ENCODE data around the gene TACSTD2.
"Not testable (repeated sequence)": the region's sequence is repeated elsewhere in the genome, so short reads cannot be mapped to it uniquely, and the experiment has no call there.

TACSTD2 gene

GRCh38 chr1:58586271-58586670 lies 9.2 kb upstream of the TACSTD2 start:
- no peak for DNase-seq

- no peak for DNase-seq
These were observed 8.6 kb upstream of the TACSTD2 start for GRCh38 chr1:58585581-58586151.

DNA sequence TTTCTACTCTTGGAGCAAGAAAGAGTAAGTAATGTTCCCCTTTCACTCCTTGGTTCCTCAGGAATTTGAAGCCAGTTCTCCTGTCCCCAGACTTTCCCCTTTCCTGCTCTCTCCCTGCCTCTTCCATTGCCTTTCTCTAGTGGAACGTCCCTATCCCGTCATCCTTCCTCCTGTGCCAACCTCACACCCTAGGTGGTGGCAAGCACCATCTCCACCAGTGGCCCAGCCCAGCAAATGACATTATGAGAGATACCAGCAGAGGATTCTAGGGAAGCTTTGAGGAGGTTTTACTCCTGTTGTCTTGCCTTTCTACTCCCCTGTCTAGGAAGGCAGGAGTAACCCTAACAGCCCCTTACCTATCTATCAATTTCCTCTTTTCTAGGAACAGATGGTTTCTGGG lies 8.1 kb upstream of the TACSTD2 start:
- DNase-seq = no peak

DNA sequence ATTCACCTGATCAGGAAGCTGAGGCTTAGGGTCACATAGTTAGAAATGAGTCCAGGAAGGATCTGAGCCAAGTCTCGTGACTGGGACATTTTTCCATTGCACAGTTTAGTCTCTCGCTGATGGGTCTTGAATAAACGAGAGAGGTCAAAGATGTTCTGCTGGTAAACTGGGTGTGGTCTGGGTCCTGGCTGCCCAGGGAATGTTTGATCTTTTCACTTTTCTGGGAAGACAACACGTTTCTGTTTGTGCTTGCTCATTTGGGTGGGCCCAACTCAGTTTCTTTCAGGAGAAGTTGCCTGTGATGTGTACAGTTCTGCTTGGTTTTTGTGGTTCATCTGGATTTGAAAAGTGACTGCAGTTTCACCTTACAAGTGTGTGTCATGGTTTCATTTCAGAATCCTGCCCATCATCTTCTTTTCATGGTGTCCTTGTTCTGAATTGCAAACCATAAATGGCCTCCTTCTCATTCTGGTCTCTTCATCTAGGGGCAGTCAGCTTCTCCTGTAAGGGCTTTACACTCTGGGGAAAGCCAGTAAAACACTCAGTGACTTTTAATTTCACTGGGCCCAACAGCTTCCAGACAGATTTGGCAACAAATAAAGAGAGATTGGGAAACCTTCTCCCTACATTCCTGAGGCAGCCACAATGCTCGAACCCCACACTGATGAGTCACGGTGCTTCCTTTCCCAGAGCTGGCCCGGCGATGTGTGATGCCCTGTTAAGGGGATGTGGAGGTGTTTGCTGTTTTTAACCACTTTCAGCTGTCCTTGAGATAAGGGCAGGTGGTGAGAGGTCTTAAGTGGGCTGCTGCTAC lies 7.2 kb upstream of the TACSTD2 start:
- DNase-seq = no peak

GRCh38 chr1:58583496-58583895 lies 6.4 kb upstream of the TACSTD2 start:
- DNase-seq = peak; percentile 20

DNA sequence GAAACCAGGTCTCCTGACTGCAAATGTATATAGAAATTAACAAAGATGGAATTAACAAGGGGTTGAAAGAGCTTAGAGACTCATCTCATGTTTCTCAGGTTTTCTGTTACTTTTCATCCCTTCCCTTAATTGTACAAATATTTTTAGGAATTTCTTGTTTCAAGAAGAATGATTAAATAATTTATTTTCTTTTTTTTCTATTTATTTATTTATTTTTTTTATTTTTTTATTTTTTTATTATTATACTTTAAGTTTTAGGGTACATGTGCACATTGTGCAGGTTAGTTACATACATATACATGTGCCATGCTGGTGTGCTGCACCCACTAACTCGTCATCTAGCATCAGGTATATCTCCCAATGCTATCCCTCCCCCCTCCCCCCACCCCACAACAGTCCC lies 5.1 kb upstream of the TACSTD2 start:
- DNase-seq = not testable (repeated sequence)

GRCh38 chr1:58581641-58582040 lies 4.6 kb upstream of the TACSTD2 start:
- no peak for DNase-seq

- no peak for DNase-seq
These were observed 3.1 kb upstream of the TACSTD2 start for GRCh38 chr1:58580186-58580585.

DNA sequence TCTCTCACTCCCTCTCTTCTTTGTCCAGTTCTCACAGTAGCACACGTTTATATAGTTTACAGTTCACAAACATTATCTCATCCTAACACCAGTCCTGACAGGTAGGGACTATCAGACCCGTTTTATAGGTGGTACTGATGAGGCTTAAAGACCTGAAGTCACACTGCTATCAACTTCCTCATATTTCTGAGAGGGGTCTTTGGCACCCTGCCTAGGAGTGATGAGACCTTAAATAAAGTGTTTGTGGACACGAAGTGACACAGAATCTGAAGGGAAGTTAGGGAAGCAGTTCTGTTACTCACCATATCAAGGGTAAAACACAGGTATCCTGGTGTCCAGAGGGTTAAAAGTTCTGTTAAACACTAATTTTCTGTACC lies 590 bp upstream of the TACSTD2 start:
- DNase-seq = no peak

GRCh38 chr1:58576325-58576726 lies 726 bp downstream of the TACSTD2 start:
- no peak for DNase-seq

DNA sequence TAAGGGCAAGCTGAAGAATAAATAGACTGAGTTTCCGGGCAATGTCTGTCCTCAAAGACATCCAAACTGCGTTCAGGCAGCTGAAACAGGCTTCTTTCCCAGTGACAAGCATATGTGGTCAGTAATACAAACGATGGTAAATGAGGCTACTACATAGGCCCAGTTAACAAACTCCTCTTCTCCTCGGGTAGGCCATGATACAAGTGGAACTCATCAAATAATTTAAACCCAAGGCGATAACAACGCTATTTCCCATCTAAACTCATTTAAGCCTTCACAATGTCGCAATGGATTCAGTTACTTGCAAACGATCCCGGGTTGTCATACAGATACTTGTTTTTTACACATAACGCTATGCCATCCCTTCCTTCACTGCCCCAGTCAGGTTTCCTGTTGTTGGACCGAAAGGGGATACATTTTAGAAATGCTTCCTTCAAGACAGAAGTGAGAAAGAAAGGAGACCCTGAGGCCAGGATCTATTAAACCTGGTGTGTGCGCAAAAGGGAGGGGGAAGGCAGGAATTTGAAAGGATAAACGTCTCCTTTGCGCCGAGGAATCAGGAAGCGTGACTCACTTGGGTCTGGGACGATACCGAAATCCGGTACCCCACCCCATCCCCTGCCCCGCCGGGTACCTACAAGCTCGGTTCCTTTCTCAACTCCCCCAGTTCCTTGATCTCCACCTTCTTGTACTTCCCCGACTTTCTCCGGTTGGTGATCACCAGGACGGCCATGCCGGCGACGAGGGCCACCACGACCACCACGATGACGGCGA lies 1.3 kb downstream of the TACSTD2 start:
- DNase-seq = no peak

DNA sequence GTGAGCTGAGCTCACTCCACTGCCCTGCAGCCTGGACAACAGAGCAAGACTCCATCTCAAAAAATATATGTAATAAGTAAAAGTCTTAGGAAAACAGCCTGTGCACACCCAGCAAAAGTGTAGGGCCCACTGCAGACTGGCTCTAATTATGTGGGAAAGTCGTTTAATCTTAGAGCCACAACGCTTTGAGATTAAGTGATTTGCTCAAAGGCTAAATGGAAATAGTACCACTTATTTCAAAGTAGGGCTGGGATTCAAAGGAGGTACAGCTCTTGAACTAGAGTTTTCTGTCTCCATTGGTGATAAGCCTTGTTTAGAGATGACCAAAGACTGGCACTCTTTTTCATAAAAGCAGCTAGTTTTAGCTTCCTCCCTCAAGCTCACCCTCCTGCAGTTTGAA lies 2.2 kb downstream of the TACSTD2 start:
- DNase-seq = no peak

DNA sequence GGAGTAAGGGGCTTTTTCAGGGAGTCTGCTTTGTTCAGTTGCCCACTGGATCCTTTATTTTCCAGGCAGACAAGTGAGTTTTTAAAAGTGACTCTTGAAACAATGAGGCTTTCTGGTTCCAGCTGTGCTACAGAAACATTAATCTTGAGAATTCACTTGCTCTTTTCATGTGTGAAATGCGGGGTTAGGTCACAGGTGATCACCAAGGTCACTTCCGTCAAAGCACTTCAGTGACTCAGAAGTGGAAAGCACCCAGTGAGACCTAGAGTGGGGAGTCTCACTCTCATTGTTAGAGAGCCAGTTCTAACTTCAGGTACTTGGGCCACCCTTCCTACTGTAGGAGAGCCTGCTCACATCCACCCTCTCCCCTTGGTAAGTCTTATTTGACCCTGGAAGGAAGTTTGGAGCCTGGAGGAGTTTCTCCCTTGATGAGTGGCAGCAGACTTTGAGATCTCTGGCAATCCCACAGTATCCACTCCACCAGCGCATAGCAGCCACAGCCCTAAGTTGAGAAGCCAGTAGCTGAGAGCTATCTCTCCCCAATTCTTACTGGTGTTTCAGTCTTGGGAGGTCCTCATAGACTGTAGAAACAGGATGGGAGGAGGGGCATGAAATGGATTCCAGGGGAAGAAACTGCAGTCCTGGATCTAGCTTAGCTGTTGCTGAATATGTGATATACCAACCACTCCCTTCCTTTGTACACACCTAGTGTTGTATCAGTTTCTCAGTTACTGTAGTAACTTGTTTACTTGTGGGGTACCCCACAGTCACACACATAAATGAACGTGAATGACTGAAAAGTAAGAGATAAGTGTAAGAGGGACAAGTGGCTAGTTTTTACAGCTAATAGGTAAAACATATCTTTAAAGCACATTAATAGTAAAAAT lies 3.1 kb downstream of the TACSTD2 start:
- DNase-seq = no peak

DNA sequence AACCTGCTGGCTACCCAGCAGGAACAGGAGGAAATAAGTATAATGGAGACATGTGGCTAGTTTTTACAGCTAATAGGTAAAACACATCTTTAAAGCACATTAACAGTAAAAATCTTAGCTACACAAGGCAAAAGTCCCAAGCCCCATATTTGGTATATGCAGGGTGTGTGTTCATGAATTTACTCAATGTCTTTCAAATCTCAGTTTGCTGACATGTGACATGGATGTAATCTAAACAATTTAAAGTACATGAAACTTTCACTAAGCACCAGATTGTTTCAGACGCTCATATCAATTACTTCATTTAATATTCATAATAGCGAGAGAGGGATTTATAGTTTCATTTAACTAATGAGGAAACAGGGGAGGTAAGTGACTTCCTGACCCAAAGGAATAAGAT lies 3.9 kb downstream of the TACSTD2 start:
- DNase-seq = no peak

- no peak for DNase-seq
These were observed 4.4 kb downstream of the TACSTD2 start for GRCh38 chr1:58572690-58573089.

- no peak for DNase-seq
These were observed 5.4 kb downstream of the TACSTD2 start for GRCh38 chr1:58571616-58572015.

GRCh38 chr1:58570817-58571216 lies 6.2 kb downstream of the TACSTD2 start:
- DNase-seq = no peak

GRCh38 chr1:58570094-58570493 lies 7.0 kb downstream of the TACSTD2 start:
- no peak for DNase-seq

DNA sequence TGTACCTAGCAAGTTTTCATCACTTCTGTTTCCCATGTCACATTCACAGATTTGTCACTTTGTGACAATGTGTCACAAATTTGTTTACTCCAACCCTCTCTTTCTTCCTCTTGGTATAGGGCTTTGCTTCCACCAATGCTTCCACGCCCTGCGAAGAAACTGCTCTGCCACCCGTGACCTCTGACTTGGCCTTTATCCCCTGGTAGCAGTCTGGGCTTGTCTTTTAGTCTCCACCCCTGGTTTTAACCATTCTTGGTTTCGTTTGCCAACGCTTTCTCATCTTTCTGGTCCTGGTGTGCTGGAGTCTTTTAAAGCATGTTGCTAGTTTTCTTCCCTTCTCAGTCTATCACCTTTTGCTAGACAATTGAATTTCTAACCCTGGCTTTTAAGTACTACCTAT lies 8.1 kb downstream of the TACSTD2 start:
- DNase-seq = no peak

- no peak for DNase-seq
These were observed 8.7 kb downstream of the TACSTD2 start for GRCh38 chr1:58568271-58568860.

DNA sequence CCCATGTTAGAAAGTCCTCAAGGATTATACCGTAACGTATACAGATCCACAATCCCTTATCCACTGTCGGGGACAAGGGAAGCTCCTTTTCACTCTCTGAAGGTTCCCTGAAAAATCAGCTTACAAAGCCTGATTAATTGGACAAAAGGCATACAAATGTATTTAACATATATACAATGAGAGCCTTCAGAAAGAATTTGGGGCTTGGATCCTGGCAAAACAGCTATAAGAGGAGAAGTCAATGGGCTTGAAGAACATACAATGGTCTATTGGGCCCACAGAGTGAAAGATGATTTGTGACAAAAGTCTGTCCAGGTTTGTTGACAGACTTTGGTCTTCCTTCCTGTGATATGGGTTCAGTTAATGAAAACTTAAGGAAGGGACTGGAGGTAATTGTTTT lies 10.7 kb downstream of the TACSTD2 start:
- no peak for DNase-seq

GRCh38 chr1:58563715-58564114 lies 13.3 kb downstream of the TACSTD2 start:
- not testable (repeated sequence) for DNase-seq

- no peak for DNase-seq
These were observed 15.4 kb downstream of the TACSTD2 start for GRCh38 chr1:58561633-58562032.

Data from hematopoietic multipotent progenitor cell treated with erythropoietin and hydrocortisone succinate and interleukin-3 and kit ligand, for 8 days (in vitro differentiated cells).